ENCODE results near the gene HCFC1. TPM values are rescaled to one million over a fixed set of nuclear protein-coding genes. Genes with fewer than 3 reads are reported as not detected.

HCFC1 gene
- total and polyA plus RNA-seq, 2 of the 8 experiments (the other 6 are each of a cell fraction or from before 2014, with no cell fraction given), result 24.9 to 117 TPM

DNA sequence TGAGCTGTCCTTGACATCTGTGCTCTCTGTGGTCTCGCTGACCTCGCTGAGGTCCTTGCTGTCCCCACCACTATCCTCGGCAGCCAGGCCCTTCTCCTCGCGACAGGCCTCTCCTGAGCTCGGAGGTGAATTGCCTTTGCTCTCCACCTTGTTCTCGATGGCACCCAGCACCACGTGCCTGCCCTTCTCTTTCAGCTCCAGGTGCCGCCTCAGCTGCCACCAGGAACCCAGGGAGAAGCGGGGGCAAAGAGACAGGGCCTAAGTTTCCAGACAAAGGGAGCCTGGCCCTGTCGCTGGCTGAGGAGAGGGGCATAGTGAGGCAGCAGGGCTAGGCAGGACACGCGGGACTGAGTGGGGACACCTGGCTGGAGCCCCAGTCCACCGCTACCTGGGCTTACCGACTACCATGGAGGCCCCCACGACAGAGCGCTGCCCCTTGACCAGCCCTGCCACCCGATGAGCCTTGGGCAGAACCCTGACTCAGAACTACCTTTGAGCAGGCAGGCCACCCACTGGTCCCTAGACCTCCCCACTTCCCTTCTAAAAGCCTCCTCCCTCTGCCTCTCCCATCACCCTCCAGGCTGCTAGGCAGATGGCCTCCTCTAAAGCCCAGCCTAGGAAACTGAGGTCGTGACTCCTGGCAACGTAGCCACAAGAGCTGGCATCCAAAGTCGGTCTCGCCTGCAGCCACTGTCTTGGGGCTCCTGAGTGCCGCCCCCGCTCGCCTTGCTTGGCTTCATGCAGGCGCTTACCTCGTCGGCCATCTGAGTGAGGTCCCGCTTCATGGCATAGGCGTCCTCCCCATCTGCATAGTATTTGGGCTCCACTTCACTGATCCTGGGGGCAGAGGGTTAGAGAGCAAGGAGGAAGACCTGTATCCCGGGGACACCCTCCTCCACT lies 41.4 kb downstream of the HCFC1 start (continued):
- TF ChIP-seq, protein P1, sequence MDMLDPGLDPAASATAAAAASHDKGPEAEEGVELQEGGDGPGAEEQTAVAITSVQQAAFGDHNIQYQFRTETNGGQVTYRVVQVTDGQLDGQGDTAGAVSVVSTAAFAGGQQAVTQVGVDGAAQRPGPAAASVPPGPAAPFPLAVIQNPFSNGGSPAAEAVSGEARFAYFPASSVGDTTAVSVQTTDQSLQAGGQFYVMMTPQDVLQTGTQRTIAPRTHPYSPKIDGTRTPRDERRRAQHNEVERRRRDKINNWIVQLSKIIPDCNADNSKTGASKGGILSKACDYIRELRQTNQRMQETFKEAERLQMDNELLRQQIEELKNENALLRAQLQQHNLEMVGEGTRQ (IDR thresholded peaks at IDR 0.05; ENCODE audit: low read length), result no peak
- TF ChIP-seq TBP (IDR thresholded peaks at IDR 0.05; ENCODE audit: low read depth, low read length), result no peak
- no peak for TF ChIP-seq SIRT6 (IDR thresholded peaks at IDR 0.05; ENCODE audit: low read length)
- TF ChIP-seq CTBP2 (IDR thresholded peaks at IDR 0.05; ENCODE audit: borderline replicate concordance, insufficient read depth, insufficient read length, low read length), result no peak
- TF ChIP-seq CEBPB (IDR thresholded peaks at IDR 0.05; ENCODE audit: low read depth, low read length), result no peak
- no peak for TF ChIP-seq TAF1 (IDR thresholded peaks at IDR 0.05; ENCODE audit: low read depth, low read length)
- no peak for TF ChIP-seq BCL11A (IDR thresholded peaks at IDR 0.05; ENCODE audit: low read depth in 2 of 2, low read length in 2 of 2)
- no peak for TF ChIP-seq SP4 (IDR thresholded peaks at IDR 0.05; ENCODE audit: low read length)
